Ovary (tissue), 3 donors: ENCODE results near the gene WNT5A.

Source experiments
- EP300 ChIP-seq: sonication (generic); formaldehyde crosslinking; IDR thresholded peaks from one replicate; pipeline ENCODE4 v1.6.1; 2017; ENCODE audit warnings: antibody characterized with exemption
- POLR2A ChIP-seq: fragments of 450-650 bp; IDR thresholded peaks from one replicate; pipeline ENCODE4 v1.6.1; 2017; ENCODE audit warnings: antibody characterized with exemption, mild to moderate bottlenecking, moderate library complexity
- TF ChIP-seq, protein P1 (sequence below), 3 donors: fragments of 450-650 bp in 2 of 3; fragments of 200-600 bp in 1 of 3; IDR thresholded peaks; one replicate each; pipeline versions ENCODE4 v1.5.1 to v1.8.0; 2016 to 2022; ENCODE audit warnings: antibody characterized with exemption in 3 of 3, mild to moderate bottlenecking in 1 of 3
- donor health status: DM: no; HTN: no; CAD: no.

GRCh38 chr3:55519019-55519418, 31.9 kb upstream of the WNT5A start:
- TF ChIP-seq POLR2A (no peak), EP300 (no peak)
- TF ChIP-seq, protein P1, sequence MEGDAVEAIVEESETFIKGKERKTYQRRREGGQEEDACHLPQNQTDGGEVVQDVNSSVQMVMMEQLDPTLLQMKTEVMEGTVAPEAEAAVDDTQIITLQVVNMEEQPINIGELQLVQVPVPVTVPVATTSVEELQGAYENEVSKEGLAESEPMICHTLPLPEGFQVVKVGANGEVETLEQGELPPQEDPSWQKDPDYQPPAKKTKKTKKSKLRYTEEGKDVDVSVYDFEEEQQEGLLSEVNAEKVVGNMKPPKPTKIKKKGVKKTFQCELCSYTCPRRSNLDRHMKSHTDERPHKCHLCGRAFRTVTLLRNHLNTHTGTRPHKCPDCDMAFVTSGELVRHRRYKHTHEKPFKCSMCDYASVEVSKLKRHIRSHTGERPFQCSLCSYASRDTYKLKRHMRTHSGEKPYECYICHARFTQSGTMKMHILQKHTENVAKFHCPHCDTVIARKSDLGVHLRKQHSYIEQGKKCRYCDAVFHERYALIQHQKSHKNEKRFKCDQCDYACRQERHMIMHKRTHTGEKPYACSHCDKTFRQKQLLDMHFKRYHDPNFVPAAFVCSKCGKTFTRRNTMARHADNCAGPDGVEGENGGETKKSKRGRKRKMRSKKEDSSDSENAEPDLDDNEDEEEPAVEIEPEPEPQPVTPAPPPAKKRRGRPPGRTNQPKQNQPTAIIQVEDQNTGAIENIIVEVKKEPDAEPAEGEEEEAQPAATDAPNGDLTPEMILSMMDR (IDR thresholded peaks at IDR 0.05) = no peak
